ENCODE measurements around the gene KDM8.

The KDM8 gene

GRCh38 chr16:27224741-27225300 lies 21.5 kb downstream of the KDM8 start (continued):
- TF ChIP-seq PATZ1 (CRISPR knock-in tag; IDR thresholded peaks at IDR 0.05; ENCODE audit: borderline replicate concordance) (no peak), ZFP30 (CRISPR knock-in tag; IDR thresholded peaks at IDR 0.05) (no peak), CSRNP3 (CRISPR knock-in tag; IDR thresholded peaks at IDR 0.05) (no peak), ZNF70 (CRISPR knock-in tag; IDR thresholded peaks at IDR 0.05) (no peak), ESRRG (CRISPR knock-in tag; IDR thresholded peaks at IDR 0.05) (no peak)

GRCh38 chr16:27225536-27226360 lies 22.4 kb downstream of the KDM8 start:
- ATAC-seq = no peak
- TF ChIP-seq PATZ1 (CRISPR knock-in tag; IDR thresholded peaks at IDR 0.05; ENCODE audit: borderline replicate concordance) (no peak), RARB (CRISPR knock-in tag; IDR thresholded peaks at IDR 0.05) (no peak), ZFP30 (CRISPR knock-in tag; IDR thresholded peaks at IDR 0.05) (no peak), TOX (CRISPR knock-in tag; IDR thresholded peaks at IDR 0.05; ENCODE audit: borderline replicate concordance) (no peak), ZNF8 (CRISPR knock-in tag; IDR thresholded peaks at IDR 0.05) (no peak), TSHZ2 (CRISPR knock-in tag; IDR thresholded peaks at IDR 0.05) (no peak), TCF4 (CRISPR knock-in tag; IDR thresholded peaks at IDR 0.05; ENCODE audit: borderline replicate concordance) (no peak), ZFP3 (CRISPR knock-in tag; IDR thresholded peaks at IDR 0.05) (no peak), GLIS3 (CRISPR knock-in tag; IDR thresholded peaks at IDR 0.05) (no peak), CSRNP3 (CRISPR knock-in tag; IDR thresholded peaks at IDR 0.05) (no peak), ZNF565 (CRISPR knock-in tag; conservative IDR thresholded peaks at IDR 0.05; ENCODE audit: low read depth) (no peak), ZNF70 (CRISPR knock-in tag; IDR thresholded peaks at IDR 0.05) (no peak), ZC3H10 (CRISPR knock-in tag; IDR thresholded peaks at IDR 0.05) (no peak)

GRCh38 chr16:27226476-27226875 lies 23.1 kb downstream of the KDM8 start:
- no peak for ATAC-seq
- TF ChIP-seq PATZ1 (CRISPR knock-in tag; IDR thresholded peaks at IDR 0.05; ENCODE audit: borderline replicate concordance) (no peak), ZNF70 (CRISPR knock-in tag; IDR thresholded peaks at IDR 0.05) (no peak), OSR1 (CRISPR knock-in tag; IDR thresholded peaks at IDR 0.05) (no peak), POU6F1 (CRISPR knock-in tag; IDR thresholded peaks at IDR 0.05; ENCODE audit: borderline replicate concordance, low read depth) (no peak), TOX (CRISPR knock-in tag; IDR thresholded peaks at IDR 0.05; ENCODE audit: borderline replicate concordance) (no peak), ZFP30 (CRISPR knock-in tag; IDR thresholded peaks at IDR 0.05) (no peak), TSHZ2 (CRISPR knock-in tag; IDR thresholded peaks at IDR 0.05) (no peak), TCF4 (CRISPR knock-in tag; IDR thresholded peaks at IDR 0.05; ENCODE audit: borderline replicate concordance) (no peak), SNAI2 (CRISPR knock-in tag; IDR thresholded peaks at IDR 0.05) (no peak), ISL1 (CRISPR knock-in tag; IDR thresholded peaks at IDR 0.05) (no peak), RARB (CRISPR knock-in tag; IDR thresholded peaks at IDR 0.05) (no peak), BACH2 (CRISPR knock-in tag; IDR thresholded peaks at IDR 0.05; ENCODE audit: borderline replicate concordance) (no peak)

Data from SK-N-SH treated with all-trans-retinoic acid at 6 μM for 48 hours (cell line).